Natural killer cell (primary cell): ENCODE results near the gene KRIT1. TPM values are rescaled to one million over a fixed set of nuclear protein-coding genes. Genes with fewer than 3 reads are reported as not detected.

Source experiments
- ATAC-seq, 3 donors: fragments of 150-1000 bp in 2 of 3; fragments of 200-7000 bp in 1 of 3; cut with Tn5 transposase; 1 replicate in 1 of 3; 2 replicates in 2 of 3; pipeline ENCODE4 v1.10.0; 2021; ENCODE audit warnings: mild to moderate bottlenecking in 2 of 3, moderate library complexity in 2 of 3
- DNase-seq, 2 donors: peaks; one replicate each; pipeline versions ENCODE4 v3.0.0 to v3.0.0-alpha.2; 2013 to 2021; ENCODE audit warnings: mixed read lengths in 1 of 2
- H3K27ac ChIP-seq: one replicate; pipeline ENCODE4 v1.5.1; 2013; ENCODE audit warnings: mild to moderate bottlenecking, low read length
- H3K27me3 ChIP-seq: one replicate; pipeline ENCODE4 v1.6.1; 2013; ENCODE audit warnings: low read length; ENCODE audit not compliant: control insufficient read depth, insufficient read depth
- H3K36me3 ChIP-seq: one replicate; pipeline ENCODE4 v1.6.1; 2013; ENCODE audit warnings: low read length; ENCODE audit not compliant: control insufficient read depth, insufficient read depth
- H3K4me1 ChIP-seq: one replicate; pipeline ENCODE4 v1.6.1; 2013; ENCODE audit warnings: low read length; ENCODE audit not compliant: control insufficient read depth, insufficient read depth
- H3K4me3 ChIP-seq: one replicate; pipeline ENCODE4 v1.5.1; 2013; ENCODE audit warnings: low read length
- H3K9me3 ChIP-seq: one replicate; pipeline ENCODE4 v1.6.1; 2013; ENCODE audit warnings: low read length; ENCODE audit not compliant: control insufficient read depth, insufficient read depth
- H3K27ac Mint-ChIP-seq, 2 donors: one replicate each; pipeline ENCODE4 v1.8.0; 2022; ENCODE audit warnings: mild to moderate bottlenecking in 2 of 2, mixed read lengths in 2 of 2, moderate library complexity in 1 of 2
- H3K27me3 Mint-ChIP-seq, 2 donors: one replicate each; pipeline ENCODE4 v1.8.0; 2022; ENCODE audit warnings: low read depth in 2 of 2, mixed read lengths in 2 of 2
- H3K36me3 Mint-ChIP-seq: one replicate; pipeline ENCODE4 v1.8.0; 2022; ENCODE audit warnings: mixed read lengths
- H3K4me1 Mint-ChIP-seq, 2 donors: one replicate each; pipeline ENCODE4 v1.8.0; 2022; ENCODE audit warnings: mixed read lengths in 2 of 2
- H3K4me3 Mint-ChIP-seq: one replicate; pipeline ENCODE4 v1.8.0; 2022; ENCODE audit warnings: mild to moderate bottlenecking, moderate library complexity, mixed read lengths
- H3K9me3 Mint-ChIP-seq, 2 donors: one replicate each; pipeline ENCODE4 v1.8.0; 2022; ENCODE audit warnings: mixed read lengths in 2 of 2
- CTCF ChIP-seq: fragments of 200-600 bp; IDR thresholded peaks from one replicate; pipeline ENCODE4 v1.8.0; 2022; ENCODE audit warnings: antibody characterized with exemption
- WGBS: methylation state at CpG from one replicate; pipeline ENCODE4 v1.1.7; 2013; ENCODE audit warnings: missing lambda C conversion rate; ENCODE audit not compliant: insufficient coverage; 5-methylcytosine and 5-hydroxymethylcytosine counted together
- intact Hi-C: fragments of 100-400 bp; cut with micrococcal nuclease; formaldehyde crosslinking; loops from one replicate; pipeline ENCODE4 v1.14.2; 2022
- total RNA-seq, 4 donors: library from RNA; stranded (reverse); fragments of 120-200 nt in 1 of 4; gene quantifications; one replicate each; pipeline versions ENCODE4 v1.2.3 to v1.2.4, GENCODE V29; 2013 to 2022

The KRIT1 gene
- total RNA-seq, 3 donors from 2014 or later (not counting 1 experiment from before 2014, with no cell fraction given), result 55.4 to 76.7 (median 62.6) TPM

GRCh38 chr7:92281031-92281430 lies 35.3 kb upstream of the KRIT1 start:
- intact Hi-C loops, result no loop called here
- no peak for TF ChIP-seq CTCF
- Histone ChIP-seq H3K36me3 (no peaks in the 10 kb centered on the region), H3K27ac (no peak overlapping the region), H3K9me3 (no peaks in the 10 kb centered on the region), H3K27me3 (no peaks in the 10 kb centered on the region), H3K4me1 (no peaks in the 10 kb centered on the region), H3K4me3 (no peak overlapping the region)
- 100% methylated on average over 2 of the region's 2 CpGs for WGBS
- Mint-ChIP-seq H3K27me3 (no peaks in the 10 kb centered on the region), H3K4me1 (peaks cover 30 to 42% of the 10 kb centered on the region in 2 donors), H3K27ac (no peak overlapping the region), H3K4me3 (no peak overlapping the region), H3K36me3 (no peaks in the 10 kb centered on the region), H3K9me3 (no peaks in the 10 kb centered on the region)
- no peak for DNase-seq
- no peak for ATAC-seq

- Mint-ChIP-seq H3K27me3 (no peaks in the 10 kb centered on the region), H3K27ac (peak overlapping the region in 1 of 2 donors; percentile 54), H3K36me3 (no peaks in the 10 kb centered on the region), H3K4me1 (peaks cover 20 to 38% of the 10 kb centered on the region in 2 donors), H3K4me3 (no peak overlapping the region), H3K9me3 (no peaks in the 10 kb centered on the region)
- no peak for ATAC-seq
- Histone ChIP-seq H3K36me3 (no peaks in the 10 kb centered on the region), H3K4me3 (no peak overlapping the region), H3K27me3 (no peaks in the 10 kb centered on the region), H3K9me3 (no peaks in the 10 kb centered on the region), H3K4me1 (no peaks in the 10 kb centered on the region), H3K27ac (no peak overlapping the region)
- DNase-seq, result no peak
- no peak for TF ChIP-seq CTCF
- intact Hi-C loops, result no loop called here
- WGBS, result 100% methylated on average over 2 of the region's 2 CpGs
Observed at GRCh38 chr7:92279396-92280031, 33.8 kb upstream of the KRIT1 start.

GRCh38 chr7:92276460-92276864 lies 30.7 kb upstream of the KRIT1 start:
- Histone ChIP-seq H3K9me3 (no peaks in the 10 kb centered on the region), H3K27me3 (no peaks in the 10 kb centered on the region)

More at GRCh38 chr7:92276460-92276864, 30.7 kb upstream of the KRIT1 start:
- DNase-seq, result no peak
- H3K4me1 Mint-ChIP-seq, result peaks cover 23 to 31% of the 10 kb centered on the region in 2 donors
- H3K27ac Mint-ChIP-seq, result no peak overlapping the region
- no peaks in the 10 kb centered on the region for H3K9me3 Mint-ChIP-seq
- no peak for ATAC-seq
- 93% methylated on average over 2 of the region's 2 CpGs for WGBS
- no peak overlapping the region for H3K4me3 Mint-ChIP-seq
- no peaks in the 10 kb centered on the region for H3K27me3 Mint-ChIP-seq
- H3K36me3 Mint-ChIP-seq, result no peaks in the 10 kb centered on the region
- intact Hi-C loops, result no loop called here
- Histone ChIP-seq H3K4me1 (no peaks in the 10 kb centered on the region), H3K4me3 (no peak overlapping the region), H3K36me3 (no peaks in the 10 kb centered on the region), H3K27ac (no peak overlapping the region)
- no peak for TF ChIP-seq CTCF
